ENCODE data around the gene SMYD4. TPM values are rescaled to one million over a fixed set of nuclear protein-coding genes. Genes with fewer than 3 reads are reported as not detected.
A peak's percentile ranks its signal among the peaks of the same experiment; 100 is the strongest.

SMYD4 gene
- total and polyA plus RNA-seq, 4 donors = 11.8 to 20.1 (median 12.8) TPM

GRCh38 chr17:1789936-1790335, 39.8 kb downstream of the SMYD4 start:
- Histone ChIP-seq H3K27ac (ENCODE audit: low read depth, low read length) (no peak overlapping the region), H3K27me3 (ENCODE audit: control insufficient read depth, insufficient read depth, low read length) (no peaks in the 10 kb centered on the region)

DNA sequence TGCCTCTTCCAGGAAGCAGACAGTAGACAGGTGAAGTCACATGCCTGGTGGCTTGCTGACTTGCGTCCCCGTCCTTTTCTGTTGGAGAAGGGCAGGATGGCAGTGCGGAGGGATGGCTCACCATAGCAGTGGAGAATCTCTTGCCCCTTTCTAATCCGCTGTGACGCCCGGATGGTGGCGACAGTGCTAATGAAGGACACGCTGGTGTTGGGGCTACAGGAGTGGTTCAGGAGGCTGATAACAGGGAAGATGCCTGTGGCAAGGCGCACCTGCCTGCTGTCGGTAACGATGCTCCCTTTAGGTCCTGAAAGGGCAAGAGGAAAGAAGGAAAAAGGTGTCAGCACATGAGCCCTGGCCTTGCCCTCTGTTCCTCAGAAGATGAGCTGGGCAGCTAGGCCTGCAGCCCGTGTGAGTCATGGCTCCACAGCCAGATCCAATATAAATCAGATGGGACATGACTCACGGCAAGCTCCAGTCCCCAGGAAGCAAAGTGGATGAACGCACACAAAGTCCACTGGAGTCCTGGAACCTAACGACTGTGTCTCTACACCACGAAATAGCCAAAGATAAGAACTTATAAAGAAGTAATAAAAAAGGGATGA, 42.3 kb downstream of the SMYD4 start:
- Histone ChIP-seq H3K36me3 (ENCODE audit: control insufficient read depth, insufficient read depth, low read length) (peaks cover 38% of the 10 kb centered on the region), H3K27me3 (ENCODE audit: control insufficient read depth, insufficient read depth, low read length) (no peaks in the 10 kb centered on the region), H3K27ac (ENCODE audit: low read depth, low read length) (peak overlapping the region; percentile 22), H3K9me3 (ENCODE audit: control insufficient read depth, insufficient read depth, low read length) (no peaks in the 10 kb centered on the region), H3K4me1 (ENCODE audit: control insufficient read depth, insufficient read depth, low read length) (peaks cover 16% of the 10 kb centered on the region), H3K4me3 (ENCODE audit: low read depth, low read length) (no peak overlapping the region)
- DNase-seq (ENCODE audit: low read depth in 4 of 6, low spot score in 6 of 6) = no peak
- 92% methylated on average over 14 of the region's 16 CpGs for WGBS (ENCODE audit: insufficient coverage)

More at GRCh38 chr17:1789936-1790335, 39.8 kb downstream of the SMYD4 start:
- DNase-seq (ENCODE audit: low read depth in 4 of 6, low spot score in 6 of 6) = peak in 1 of 6 donors; percentile 22
- no peaks in the 10 kb centered on the region for H3K9me3 ChIP-seq (ENCODE audit: control insufficient read depth, insufficient read depth, low read length)
- H3K4me1 ChIP-seq (ENCODE audit: control insufficient read depth, insufficient read depth, low read length) = peaks cover 2% of the 10 kb centered on the region
- no CpG with 5 or more reads among the region's 5 CpGs for WGBS (ENCODE audit: insufficient coverage)
- H3K4me3 ChIP-seq (ENCODE audit: low read depth, low read length) = no peak overlapping the region
- H3K36me3 ChIP-seq (ENCODE audit: control insufficient read depth, insufficient read depth, low read length) = peaks cover 27% of the 10 kb centered on the region

- H3K9me3 ChIP-seq (ENCODE audit: control insufficient read depth, insufficient read depth, low read length) = no peaks in the 10 kb centered on the region
- no peak overlapping the region for H3K27ac ChIP-seq (ENCODE audit: low read depth, low read length)
- H3K4me1 ChIP-seq (ENCODE audit: control insufficient read depth, insufficient read depth, low read length) = peaks cover 16% of the 10 kb centered on the region
- DNase-seq (ENCODE audit: low read depth in 4 of 6, low spot score in 6 of 6) = no peak
- no peak overlapping the region for H3K4me3 ChIP-seq (ENCODE audit: low read depth, low read length)
- no peaks in the 10 kb centered on the region for H3K27me3 ChIP-seq (ENCODE audit: control insufficient read depth, insufficient read depth, low read length)
- WGBS (ENCODE audit: insufficient coverage) = 95% methylated on average over 6 of the region's 7 CpGs
- H3K36me3 ChIP-seq (ENCODE audit: control insufficient read depth, insufficient read depth, low read length) = peaks cover 41% of the 10 kb centered on the region
These were observed 43.0 kb downstream of the SMYD4 start for GRCh38 chr17:1786708-1787107.

- Histone ChIP-seq H3K9me3 (ENCODE audit: control insufficient read depth, insufficient read depth, low read length) (no peaks in the 10 kb centered on the region), H3K36me3 (ENCODE audit: control insufficient read depth, insufficient read depth, low read length) (peaks cover 48% of the 10 kb centered on the region), H3K27ac (ENCODE audit: low read depth, low read length) (no peak overlapping the region), H3K4me1 (ENCODE audit: control insufficient read depth, insufficient read depth, low read length) (peaks cover 16% of the 10 kb centered on the region), H3K27me3 (ENCODE audit: control insufficient read depth, insufficient read depth, low read length) (no peaks in the 10 kb centered on the region), H3K4me3 (ENCODE audit: low read depth, low read length) (no peak overlapping the region)
- DNase-seq (ENCODE audit: low read depth in 4 of 6, low spot score in 6 of 6) = peak in 1 of 6 donors; percentile 46
- 80% methylated on average over 4 of the region's 4 CpGs for WGBS (ENCODE audit: insufficient coverage)
These were observed 43.8 kb downstream of the SMYD4 start for GRCh38 chr17:1785930-1786329.

- Histone ChIP-seq H3K36me3 (ENCODE audit: control insufficient read depth, insufficient read depth, low read length) (peaks cover 52% of the 10 kb centered on the region), H3K4me1 (ENCODE audit: control insufficient read depth, insufficient read depth, low read length) (peaks cover 24% of the 10 kb centered on the region), H3K9me3 (ENCODE audit: control insufficient read depth, insufficient read depth, low read length) (no peaks in the 10 kb centered on the region), H3K27ac (ENCODE audit: low read depth, low read length) (peak overlapping the region; percentile 49), H3K27me3 (ENCODE audit: control insufficient read depth, insufficient read depth, low read length) (no peaks in the 10 kb centered on the region), H3K4me3 (ENCODE audit: low read depth, low read length) (no peak overlapping the region)
- DNase-seq (ENCODE audit: low read depth in 4 of 6, low spot score in 6 of 6) = peak in 2 of 6 donors; percentile 50 to 71
- WGBS (ENCODE audit: insufficient coverage) = 72% methylated on average over 8 of the region's 16 CpGs
These were observed 45.7 kb downstream of the SMYD4 start for GRCh38 chr17:1783834-1784611.

GRCh38 chr17:1783271-1783670, 46.4 kb downstream of the SMYD4 start:
- Histone ChIP-seq H3K27me3 (ENCODE audit: control insufficient read depth, insufficient read depth, low read length) (no peaks in the 10 kb centered on the region), H3K27ac (ENCODE audit: low read depth, low read length) (peak overlapping the region; percentile 49), H3K4me3 (ENCODE audit: low read depth, low read length) (no peak overlapping the region), H3K36me3 (ENCODE audit: control insufficient read depth, insufficient read depth, low read length) (peaks cover 59% of the 10 kb centered on the region), H3K9me3 (ENCODE audit: control insufficient read depth, insufficient read depth, low read length) (no peaks in the 10 kb centered on the region), H3K4me1 (ENCODE audit: control insufficient read depth, insufficient read depth, low read length) (peaks cover 24% of the 10 kb centered on the region)
- 87% methylated on average over 19 of the region's 19 CpGs for WGBS (ENCODE audit: insufficient coverage)
- no peak for DNase-seq (ENCODE audit: low read depth in 4 of 6, low spot score in 6 of 6)

DNA sequence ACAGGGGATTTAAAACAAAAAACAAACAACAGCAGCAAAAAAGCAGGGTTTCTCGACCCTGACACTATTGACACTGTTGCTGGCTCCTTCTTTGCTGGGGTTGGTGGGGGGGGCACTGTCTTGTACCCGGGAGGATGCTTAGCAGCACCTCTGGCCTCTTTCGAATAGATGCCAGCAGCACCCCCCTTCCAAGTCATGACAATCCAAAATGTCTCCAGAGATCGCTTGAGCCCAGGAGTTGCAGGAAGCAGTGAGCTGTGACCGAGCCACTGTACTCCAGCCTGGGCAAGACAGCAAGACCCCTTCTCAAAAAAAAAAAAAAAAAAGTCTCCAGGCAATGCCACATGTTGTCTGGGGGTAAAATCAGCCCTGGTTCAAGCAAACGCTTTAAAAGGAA, 47.5 kb downstream of the SMYD4 start:
- Histone ChIP-seq H3K27ac (ENCODE audit: low read depth, low read length) (no peak overlapping the region), H3K4me1 (ENCODE audit: control insufficient read depth, insufficient read depth, low read length) (peaks cover 22% of the 10 kb centered on the region)
- WGBS (ENCODE audit: insufficient coverage) = 71% methylated on average over 3 of the region's 6 CpGs

DNA sequence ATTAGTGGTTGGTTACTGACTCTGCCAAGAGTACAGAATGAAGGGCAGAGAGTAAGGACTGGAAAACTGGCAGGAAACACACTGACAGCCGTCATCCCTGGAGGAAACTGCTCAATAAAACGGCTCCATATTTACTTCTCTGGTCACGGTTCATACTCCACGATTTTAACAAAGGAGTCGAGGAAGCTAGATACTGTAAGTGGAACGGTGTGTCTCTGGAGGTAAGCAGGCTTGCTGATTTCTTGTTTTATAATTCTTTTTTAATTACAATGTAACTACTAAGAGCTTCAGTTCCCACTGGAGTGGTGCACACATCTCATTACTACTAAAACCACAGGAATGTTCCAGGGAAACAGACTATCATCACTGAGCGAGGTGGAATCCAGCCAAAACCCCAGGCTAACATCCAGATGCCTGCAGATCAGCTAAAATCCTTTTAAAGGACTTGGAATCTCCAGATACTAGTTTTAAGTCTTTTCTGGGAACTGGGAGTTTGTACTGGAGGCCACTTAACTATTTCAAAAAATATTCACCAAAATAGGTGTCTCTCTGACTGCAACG, 50.1 kb downstream of the SMYD4 start:
- 50% methylated on average over 1 of the region's 8 CpGs for WGBS (ENCODE audit: insufficient coverage)
- H3K27me3 ChIP-seq (ENCODE audit: control insufficient read depth, insufficient read depth, low read length) = no peaks in the 10 kb centered on the region
- H3K36me3 ChIP-seq (ENCODE audit: control insufficient read depth, insufficient read depth, low read length) = peaks cover 59% of the 10 kb centered on the region
- peak; percentile 38 to 96 (median 66) for DNase-seq (ENCODE audit: low read depth in 4 of 6, low spot score in 6 of 6)
- no peaks in the 10 kb centered on the region for H3K9me3 ChIP-seq (ENCODE audit: control insufficient read depth, insufficient read depth, low read length)
- peak overlapping the region; percentile 87 for H3K27ac ChIP-seq (ENCODE audit: low read depth, low read length)
- peaks cover 22% of the 10 kb centered on the region for H3K4me1 ChIP-seq (ENCODE audit: control insufficient read depth, insufficient read depth, low read length)
- no peak overlapping the region for H3K4me3 ChIP-seq (ENCODE audit: low read depth, low read length)

More for the DNA sequence above, 47.5 kb downstream of the SMYD4 start:
- H3K9me3 ChIP-seq (ENCODE audit: control insufficient read depth, insufficient read depth, low read length) = no peaks in the 10 kb centered on the region
- H3K4me3 ChIP-seq (ENCODE audit: low read depth, low read length) = no peak overlapping the region
- H3K27me3 ChIP-seq (ENCODE audit: control insufficient read depth, insufficient read depth, low read length) = no peaks in the 10 kb centered on the region
- H3K36me3 ChIP-seq (ENCODE audit: control insufficient read depth, insufficient read depth, low read length) = peaks cover 57% of the 10 kb centered on the region
- no peak for DNase-seq (ENCODE audit: low read depth in 4 of 6, low spot score in 6 of 6)

DNA sequence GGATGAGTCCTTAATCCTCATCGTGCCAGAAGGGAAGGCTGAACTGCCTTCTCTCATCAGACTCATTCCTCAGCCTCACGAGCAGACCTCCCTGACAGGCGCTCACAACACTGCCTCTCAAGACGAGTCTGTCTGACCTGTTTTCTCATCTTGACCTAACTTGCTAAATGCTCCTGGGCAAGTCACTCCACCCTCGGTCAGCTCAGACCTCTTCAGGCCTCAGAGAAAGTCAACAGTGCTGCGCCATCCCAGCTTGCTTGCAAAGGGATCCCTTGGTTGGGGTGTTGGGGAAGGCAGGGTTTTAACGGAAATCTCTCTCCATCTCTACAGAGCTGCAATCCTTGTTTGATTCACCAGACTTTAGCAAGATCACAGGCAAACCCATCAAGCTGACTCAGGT, 52.8 kb downstream of the SMYD4 start:
- 93% methylated on average over 3 of the region's 7 CpGs for WGBS (ENCODE audit: insufficient coverage)
- H3K27me3 ChIP-seq (ENCODE audit: control insufficient read depth, insufficient read depth, low read length) = no peaks in the 10 kb centered on the region
- H3K4me1 ChIP-seq (ENCODE audit: control insufficient read depth, insufficient read depth, low read length) = peaks cover 8% of the 10 kb centered on the region
- peaks cover 40% of the 10 kb centered on the region for H3K36me3 ChIP-seq (ENCODE audit: control insufficient read depth, insufficient read depth, low read length)
- no peaks in the 10 kb centered on the region for H3K9me3 ChIP-seq (ENCODE audit: control insufficient read depth, insufficient read depth, low read length)
- no peak overlapping the region for H3K27ac ChIP-seq (ENCODE audit: low read depth, low read length)
- DNase-seq (ENCODE audit: low read depth in 4 of 6, low spot score in 6 of 6) = no peak
- no peak overlapping the region for H3K4me3 ChIP-seq (ENCODE audit: low read depth, low read length)

Data from spinal cord (tissue), 10 donors.